Esophagus squamous epithelium (tissue), 4 donors: Measurements from ENCODE around the gene LINC01488.

Experiments
- POLR2A ChIP-seq, 4 donors: fragments of 450-650 bp; IDR thresholded peaks; one replicate each; pipeline ENCODE4 v1.6.1; 2017; ENCODE audit warnings: antibody characterized with exemption in 4 of 4, mild to moderate bottlenecking in 4 of 4, moderate library complexity in 3 of 4
- TF ChIP-seq, protein P1 (sequence below), 6 experiments: fragments of 450-650 bp in 4 of 6; fragments of 200-600 bp in 2 of 6; sonication (generic) in 2 of 6; IDR thresholded peaks; one replicate each; pipeline ENCODE4 v1.5.1; 2016 to 2019; ENCODE audit warnings: antibody characterized with exemption in 6 of 6, mild to moderate bottlenecking in 4 of 6, moderate library complexity in 4 of 6

DNA sequence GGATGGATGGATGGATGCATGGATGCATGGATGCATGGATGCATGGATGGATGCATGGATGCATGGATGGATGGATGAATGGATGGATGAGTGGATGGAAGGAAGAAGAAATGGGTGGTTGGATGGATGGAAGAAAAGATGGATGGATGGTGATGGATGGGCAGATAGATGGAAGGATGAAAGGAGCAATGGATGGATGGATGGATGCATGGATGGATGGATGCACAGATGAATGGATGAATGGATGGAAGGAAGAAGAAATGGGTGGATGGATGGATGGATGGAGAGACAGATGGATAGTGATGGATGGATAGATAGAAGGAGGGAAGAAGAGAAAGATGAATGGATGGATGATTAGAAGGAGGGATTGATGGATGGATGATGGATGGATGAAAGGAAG lies 30.2 kb upstream of the LINC01488 start:
- TF ChIP-seq, protein P1, sequence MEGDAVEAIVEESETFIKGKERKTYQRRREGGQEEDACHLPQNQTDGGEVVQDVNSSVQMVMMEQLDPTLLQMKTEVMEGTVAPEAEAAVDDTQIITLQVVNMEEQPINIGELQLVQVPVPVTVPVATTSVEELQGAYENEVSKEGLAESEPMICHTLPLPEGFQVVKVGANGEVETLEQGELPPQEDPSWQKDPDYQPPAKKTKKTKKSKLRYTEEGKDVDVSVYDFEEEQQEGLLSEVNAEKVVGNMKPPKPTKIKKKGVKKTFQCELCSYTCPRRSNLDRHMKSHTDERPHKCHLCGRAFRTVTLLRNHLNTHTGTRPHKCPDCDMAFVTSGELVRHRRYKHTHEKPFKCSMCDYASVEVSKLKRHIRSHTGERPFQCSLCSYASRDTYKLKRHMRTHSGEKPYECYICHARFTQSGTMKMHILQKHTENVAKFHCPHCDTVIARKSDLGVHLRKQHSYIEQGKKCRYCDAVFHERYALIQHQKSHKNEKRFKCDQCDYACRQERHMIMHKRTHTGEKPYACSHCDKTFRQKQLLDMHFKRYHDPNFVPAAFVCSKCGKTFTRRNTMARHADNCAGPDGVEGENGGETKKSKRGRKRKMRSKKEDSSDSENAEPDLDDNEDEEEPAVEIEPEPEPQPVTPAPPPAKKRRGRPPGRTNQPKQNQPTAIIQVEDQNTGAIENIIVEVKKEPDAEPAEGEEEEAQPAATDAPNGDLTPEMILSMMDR (IDR thresholded peaks at IDR 0.05): no peak
- TF ChIP-seq POLR2A (IDR thresholded peaks at IDR 0.05): no peak
